Measurements from ENCODE around the gene MOCS1. TPM values are rescaled to one million over a fixed set of nuclear protein-coding genes. Genes with fewer than 3 reads are reported as not detected.

MOCS1 gene
- total and polyA plus RNA-seq, 9 of the 15 experiments (the other 6 are each of a cell fraction or from before 2014, with no cell fraction given), result 0.69 to 12.7 (median 8.7) TPM

GRCh38 chr6:39980839-39981580, 46.7 kb upstream of the MOCS1 start (continued):
- TF ChIP-seq CTCF (IDR thresholded peaks at IDR 0.05 in 2 of 3, conservative IDR thresholded peaks at IDR 0.05 in 1 of 3; ENCODE audit: insufficient read depth in 2 of 3, low read depth in 1 of 3, low read length in 3 of 3) (peak; percentile 62 to 93 (median 67)), GABPA (tag; conservative IDR thresholded peaks at IDR 0.05; ENCODE audit: low read depth) (peak; percentile 27; the same call in 1 of the 2 replicates), PBX2 (CRISPR knock-in tag; IDR thresholded peaks at IDR 0.05; ENCODE audit: low read depth) (no peak), PBX2 (tag; conservative IDR thresholded peaks at IDR 0.05; ENCODE audit: low read depth) (peak; percentile 49), FOXK2 (conservative IDR thresholded peaks at IDR 0.05 in 1 of 2, IDR thresholded peaks at IDR 0.05 in 1 of 2; ENCODE audit: low read depth in 2 of 2) (0 out of 4 replicates have a peak, but pooled peaks have one; percentile 36 to 39), MLLT1 (IDR thresholded peaks at IDR 0.05) (0 out of 4 replicates have a peak, but pooled peaks of 1 of the 2 experiments have one; percentile 36), C11orf30 (IDR thresholded peaks at IDR 0.05; ENCODE audit: low read depth) (peak; percentile 82; the same call in 1 of the 2 replicates), ZNF695 (CRISPR knock-in tag; IDR thresholded peaks at IDR 0.05) (no peak), SMC3 (conservative IDR thresholded peaks at IDR 0.05; ENCODE audit: insufficient read depth, low read depth, low read length) (peak; percentile 66), REST (IDR thresholded peaks at IDR 0.05; ENCODE audit: borderline replicate concordance) (peak; percentile 64), REST (CRISPR knock-in tag; IDR thresholded peaks at IDR 0.05; ENCODE audit: low read depth) (no peak), MAFF (IDR thresholded peaks at IDR 0.05; ENCODE audit: low read length) (peak; percentile 48)
